Psoas muscle (tissue), 8 donors: Measurements from ENCODE around the gene INSL3. TPM values are rescaled to one million over a fixed set of nuclear protein-coding genes. Genes with fewer than 3 reads are reported as not detected.

ENCODE experiments used
- ATAC-seq, 4 donors: fragments of 200-7000 bp; cut with Tn5 transposase; one replicate each; pipeline ENCODE4 v1.9.1; 2020; ENCODE audit warnings: moderate library complexity in 3 of 4, mild to moderate bottlenecking in 2 of 4
- DNase-seq, 2 donors: peaks; one replicate each; pipeline ENCODE4 v3.0.0-alpha.2; 2020
- H3K27ac ChIP-seq: fragments of 200-600 bp; one replicate; pipeline ENCODE4 v1.8.0; 2022
- H3K27me3 ChIP-seq, 3 donors: fragments of 200-600 bp in 1 of 3; one replicate each; pipeline versions ENCODE4 v1.6.1 to v1.8.0; 2013 to 2022; ENCODE audit warnings: low read length in 2 of 3, mild to moderate bottlenecking in 2 of 3, moderate library complexity in 1 of 3; ENCODE audit not compliant: insufficient read depth in 3 of 3
- H3K36me3 ChIP-seq, 2 donors: fragments of 200-600 bp in 1 of 2; one replicate each; pipeline versions ENCODE4 v1.6.1 to v1.8.0; 2013 to 2022; ENCODE audit warnings: low read depth in 1 of 2, mild to moderate bottlenecking in 1 of 2, moderate library complexity in 1 of 2; ENCODE audit not compliant: insufficient read depth in 1 of 2
- H3K4me1 ChIP-seq: fragments of 200-600 bp; one replicate; pipeline ENCODE4 v1.8.0; 2022
- H3K4me3 ChIP-seq: fragments of 200-600 bp; one replicate; pipeline ENCODE4 v1.8.0; 2022; ENCODE audit warnings: mild to moderate bottlenecking
- H3K9me3 ChIP-seq: fragments of 200-600 bp; one replicate; pipeline ENCODE4 v1.8.0; 2022
- WGBS, 3 donors: extraction: QIAGEN DNeasy Blood & Tissue Kit; methylation state at CpG; one replicate each; pipeline versions ENCODE4 v1.1.6 to v1.1.7; 2013; 5-methylcytosine and 5-hydroxymethylcytosine counted together
- intact Hi-C, 2 donors: fragments of 100-400 bp; cut with DNase I; formaldehyde crosslinking; loops; one replicate each; pipeline versions ENCODE4 v1.11.0 to v1.14.2; 2022
- polyA plus RNA-seq, 3 donors: library from polyadenylated mRNA; stranded (reverse); fragments of 200-250 nt; gene quantifications; one replicate each; pipeline ENCODE4 v1.2.3, GENCODE V29; 2013
- total RNA-seq, 4 donors: library from RNA; stranded (reverse); fragmentation: NEBNext Ultra II Directional in 2 of 4; extraction: Animal tissue kit (Norgen Biotek cat#: 25700) in 2 of 4; gene quantifications; one replicate each; pipeline versions ENCODE4 v1.2.1 to v1.2.4, GENCODE V29; 2021 to 2023
- TF ChIP-seq, protein P1 (sequence below): fragments of 200-600 bp; IDR thresholded peaks from one replicate; pipeline ENCODE4 v1.8.0; 2022; ENCODE audit warnings: antibody characterized with exemption
- donor health status: healthy with polysubstance abuse.
- donor health status: DM: no; HTN: no; CAD: no; lungs with moderate emphysema.
- donor health status: Bipolar disorder and iron deficiency.
- donor health status: healthy.
- donor health status: DM: yes; HTN: yes; CAD: no.
- donor health status: DM: no; HTN: no; CAD: no.
- donor health status: DM: no; HTN: no; CAD: no.
- donor health status: DM: yes; HTN: yes; CAD: no.

Gene INSL3
- total and polyA plus RNA-seq, 7 donors = not detected

DNA sequence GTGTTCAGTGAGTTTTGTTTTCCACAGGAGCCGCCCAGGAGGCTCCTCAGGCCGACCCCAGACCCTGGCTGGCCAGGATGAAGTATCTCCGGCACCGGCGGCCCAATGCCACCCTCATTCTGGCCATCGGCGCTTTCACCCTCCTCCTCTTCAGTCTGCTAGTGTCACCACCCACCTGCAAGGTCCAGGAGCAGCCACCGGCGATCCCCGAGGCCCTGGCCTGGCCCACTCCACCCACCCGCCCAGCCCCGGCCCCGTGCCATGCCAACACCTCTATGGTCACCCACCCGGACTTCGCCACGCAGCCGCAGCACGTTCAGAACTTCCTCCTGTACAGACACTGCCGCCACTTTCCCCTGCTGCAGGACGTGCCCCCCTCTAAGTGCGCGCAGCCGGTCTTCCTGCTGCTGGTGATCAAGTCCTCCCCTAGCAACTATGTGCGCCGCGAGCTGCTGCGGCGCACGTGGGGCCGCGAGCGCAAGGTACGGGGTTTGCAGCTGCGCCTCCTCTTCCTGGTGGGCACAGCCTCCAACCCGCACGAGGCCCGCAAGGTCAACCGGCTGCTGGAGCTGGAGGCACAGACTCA lies 13.5 kb downstream of the INSL3 start:
- H3K27ac ChIP-seq = no peak overlapping the region
- TF ChIP-seq, protein P1, sequence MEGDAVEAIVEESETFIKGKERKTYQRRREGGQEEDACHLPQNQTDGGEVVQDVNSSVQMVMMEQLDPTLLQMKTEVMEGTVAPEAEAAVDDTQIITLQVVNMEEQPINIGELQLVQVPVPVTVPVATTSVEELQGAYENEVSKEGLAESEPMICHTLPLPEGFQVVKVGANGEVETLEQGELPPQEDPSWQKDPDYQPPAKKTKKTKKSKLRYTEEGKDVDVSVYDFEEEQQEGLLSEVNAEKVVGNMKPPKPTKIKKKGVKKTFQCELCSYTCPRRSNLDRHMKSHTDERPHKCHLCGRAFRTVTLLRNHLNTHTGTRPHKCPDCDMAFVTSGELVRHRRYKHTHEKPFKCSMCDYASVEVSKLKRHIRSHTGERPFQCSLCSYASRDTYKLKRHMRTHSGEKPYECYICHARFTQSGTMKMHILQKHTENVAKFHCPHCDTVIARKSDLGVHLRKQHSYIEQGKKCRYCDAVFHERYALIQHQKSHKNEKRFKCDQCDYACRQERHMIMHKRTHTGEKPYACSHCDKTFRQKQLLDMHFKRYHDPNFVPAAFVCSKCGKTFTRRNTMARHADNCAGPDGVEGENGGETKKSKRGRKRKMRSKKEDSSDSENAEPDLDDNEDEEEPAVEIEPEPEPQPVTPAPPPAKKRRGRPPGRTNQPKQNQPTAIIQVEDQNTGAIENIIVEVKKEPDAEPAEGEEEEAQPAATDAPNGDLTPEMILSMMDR = no peak
- H3K9me3 ChIP-seq = no peaks in the 10 kb centered on the region
- no peak for DNase-seq
- H3K27me3 ChIP-seq = peaks cover 0 to 7% (median 0%) of the 10 kb centered on the region in 3 donors
- 51 to 52% (median 52%) methylated on average over 34 to 38 of the region's 38 CpGs for WGBS, 3 donors
- intact Hi-C loops = loop anchor here in 1 of 2 donors (1.0 kb wide), 1 partner anchor 46 kb away; no protein-coding TSS in a partner anchor
- H3K4me3 ChIP-seq = no peak overlapping the region
- H3K4me1 ChIP-seq = no peaks in the 10 kb centered on the region
- ATAC-seq = no peak
- no peaks in the 10 kb centered on the region for H3K36me3 ChIP-seq

DNA sequence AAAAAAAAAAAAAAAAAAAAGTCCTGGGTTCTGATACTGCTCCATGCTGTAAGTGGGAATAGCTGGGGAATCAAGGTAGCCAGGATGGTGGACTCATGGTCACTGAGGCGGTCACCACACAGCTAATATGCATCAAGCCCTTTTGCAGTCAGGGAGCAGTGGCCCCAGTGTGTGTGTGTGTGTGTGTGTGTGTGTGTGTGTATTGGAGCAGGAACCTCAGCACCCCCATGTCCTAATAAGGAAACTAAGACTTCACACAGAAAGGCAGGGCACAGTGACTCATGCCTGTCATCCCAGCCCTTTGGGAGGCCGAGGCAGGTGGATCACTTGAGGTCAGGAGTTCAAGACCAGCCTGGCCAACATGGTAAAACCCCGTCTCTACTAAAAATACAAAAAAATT lies 14.4 kb downstream of the INSL3 start:
- intact Hi-C loops = loop anchor here in 1 of 2 donors (1.0 kb wide), 1 partner anchor 47 kb away; no protein-coding TSS in a partner anchor
- Histone ChIP-seq H3K27ac (no peak overlapping the region), H3K4me3 (no peak overlapping the region), H3K27me3 (peaks cover 0 to 7% (median 2%) of the 10 kb centered on the region in 3 donors), H3K9me3 (no peaks in the 10 kb centered on the region), H3K4me1 (no peaks in the 10 kb centered on the region), H3K36me3 (no peaks in the 10 kb centered on the region)
- WGBS, 3 donors = 51 to 60% (median 59%) methylated on average over 3 of the region's 3 CpGs
- TF ChIP-seq, protein P1 = no peak
- ATAC-seq (no peak), DNase-seq (no peak)

DNA sequence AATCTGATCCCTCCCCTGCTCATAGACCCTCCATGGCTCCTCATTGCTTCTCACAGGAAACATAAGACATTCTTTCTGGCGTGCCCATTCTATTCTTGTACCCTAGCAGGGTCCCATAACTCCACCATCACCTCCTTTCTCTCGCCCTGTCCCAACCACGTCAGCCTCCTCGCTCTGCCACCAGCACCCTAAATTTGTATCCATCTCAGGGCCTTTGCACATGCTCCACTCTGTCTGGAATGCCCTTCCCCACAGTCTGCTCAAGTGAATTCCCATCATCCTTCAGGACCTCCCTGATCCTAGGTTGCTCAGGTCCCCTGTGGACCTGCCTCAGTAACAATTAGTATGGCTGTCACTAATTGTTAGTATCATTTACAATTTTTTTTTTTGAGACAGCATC lies 15.9 kb downstream of the INSL3 start:
- TF ChIP-seq, protein P1 = no peak
- ATAC-seq (no peak), DNase-seq (no peak)
- H3K27me3 ChIP-seq = peaks cover 0 to 7% (median 2%) of the 10 kb centered on the region in 3 donors
- intact Hi-C loops = no loop called here
- H3K36me3 ChIP-seq = no peaks in the 10 kb centered on the region
- no peaks in the 10 kb centered on the region for H3K9me3 ChIP-seq
- H3K4me1 ChIP-seq = no peaks in the 10 kb centered on the region
- H3K27ac ChIP-seq = no peak overlapping the region
- WGBS, 3 donors = 81 to 83% (median 83%) methylated on average over 4 of the region's 4 CpGs
- H3K4me3 ChIP-seq = no peak overlapping the region

DNA sequence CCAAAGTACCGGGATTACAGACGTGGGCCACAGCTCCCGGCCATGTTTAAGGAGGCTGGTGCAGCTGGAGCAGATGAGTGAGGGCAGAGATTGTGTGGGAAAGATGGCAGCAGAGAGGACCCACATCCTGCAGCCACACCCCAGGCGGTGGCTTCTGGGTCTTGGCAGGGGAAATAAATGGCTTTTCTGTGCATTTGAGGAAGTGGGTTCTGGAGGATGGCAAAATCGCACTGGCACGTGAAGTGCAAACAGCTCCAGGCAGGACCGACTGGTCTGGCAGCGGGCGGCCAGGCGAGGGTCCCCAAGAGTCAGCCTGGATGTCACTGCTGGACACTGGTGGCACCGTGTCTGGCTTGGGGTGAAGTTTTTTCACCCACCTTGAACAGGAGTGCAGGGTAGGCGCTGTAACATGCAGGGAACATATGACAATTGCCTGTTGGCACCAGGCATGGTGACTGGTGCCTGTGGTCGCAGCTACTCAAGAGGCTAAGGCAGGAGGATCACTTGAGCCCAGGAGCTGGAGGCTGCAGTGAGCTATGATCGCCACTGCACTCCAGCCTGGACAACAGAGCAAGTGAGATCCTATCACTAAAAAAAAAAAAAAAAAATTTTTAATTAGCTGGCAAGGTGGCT lies 17.9 kb downstream of the INSL3 start:
- H3K4me3 ChIP-seq = no peak overlapping the region
- ATAC-seq (no peak), DNase-seq (peak in 1 of 2 donors; percentile 31)
- TF ChIP-seq, protein P1 = no peak
- H3K4me1 ChIP-seq = no peaks in the 10 kb centered on the region
- intact Hi-C loops = no loop called here
- peaks cover 0 to 16% (median 5%) of the 10 kb centered on the region in 3 donors for H3K27me3 ChIP-seq
- H3K9me3 ChIP-seq = no peaks in the 10 kb centered on the region
- no peak overlapping the region for H3K27ac ChIP-seq
- no peaks in the 10 kb centered on the region for H3K36me3 ChIP-seq
- WGBS, 3 donors = 62 to 67% (median 67%) methylated on average over 14 of the region's 14 CpGs
